Natural killer cell (primary cell): Measurements from ENCODE around the gene FAM76A. TPM values are rescaled to one million over a fixed set of nuclear protein-coding genes. Genes with fewer than 3 reads are reported as not detected.
A peak's percentile ranks its signal among the peaks of the same experiment; 100 is the strongest.
"Not testable (repeated sequence)": the region's sequence is repeated elsewhere in the genome, so short reads cannot be mapped to it uniquely, and the experiment has no call there.

Source experiments
- ATAC-seq, 3 donors: fragments of 150-1000 bp in 2 of 3; fragments of 200-7000 bp in 1 of 3; cut with Tn5 transposase; 1 replicate in 1 of 3; 2 replicates in 2 of 3; pipeline ENCODE4 v1.10.0; 2021; ENCODE audit warnings: mild to moderate bottlenecking in 2 of 3, moderate library complexity in 2 of 3
- DNase-seq, 2 donors: peaks; one replicate each; pipeline versions ENCODE4 v3.0.0 to v3.0.0-alpha.2; 2013 to 2021; ENCODE audit warnings: mixed read lengths in 1 of 2
- H3K27ac ChIP-seq: one replicate; pipeline ENCODE4 v1.5.1; 2013; ENCODE audit warnings: mild to moderate bottlenecking, low read length
- H3K27me3 ChIP-seq: one replicate; pipeline ENCODE4 v1.6.1; 2013; ENCODE audit warnings: low read length; ENCODE audit not compliant: control insufficient read depth, insufficient read depth
- H3K36me3 ChIP-seq: one replicate; pipeline ENCODE4 v1.6.1; 2013; ENCODE audit warnings: low read length; ENCODE audit not compliant: control insufficient read depth, insufficient read depth
- H3K4me1 ChIP-seq: one replicate; pipeline ENCODE4 v1.6.1; 2013; ENCODE audit warnings: low read length; ENCODE audit not compliant: control insufficient read depth, insufficient read depth
- H3K4me3 ChIP-seq: one replicate; pipeline ENCODE4 v1.5.1; 2013; ENCODE audit warnings: low read length
- H3K9me3 ChIP-seq: one replicate; pipeline ENCODE4 v1.6.1; 2013; ENCODE audit warnings: low read length; ENCODE audit not compliant: control insufficient read depth, insufficient read depth
- H3K27ac Mint-ChIP-seq, 2 donors: one replicate each; pipeline ENCODE4 v1.8.0; 2022; ENCODE audit warnings: mild to moderate bottlenecking in 2 of 2, mixed read lengths in 2 of 2, moderate library complexity in 1 of 2
- H3K27me3 Mint-ChIP-seq, 2 donors: one replicate each; pipeline ENCODE4 v1.8.0; 2022; ENCODE audit warnings: low read depth in 2 of 2, mixed read lengths in 2 of 2
- H3K36me3 Mint-ChIP-seq: one replicate; pipeline ENCODE4 v1.8.0; 2022; ENCODE audit warnings: mixed read lengths
- H3K4me1 Mint-ChIP-seq, 2 donors: one replicate each; pipeline ENCODE4 v1.8.0; 2022; ENCODE audit warnings: mixed read lengths in 2 of 2
- H3K4me3 Mint-ChIP-seq: one replicate; pipeline ENCODE4 v1.8.0; 2022; ENCODE audit warnings: mild to moderate bottlenecking, moderate library complexity, mixed read lengths
- H3K9me3 Mint-ChIP-seq, 2 donors: one replicate each; pipeline ENCODE4 v1.8.0; 2022; ENCODE audit warnings: mixed read lengths in 2 of 2
- WGBS: methylation state at CpG from one replicate; pipeline ENCODE4 v1.1.7; 2013; ENCODE audit warnings: missing lambda C conversion rate; ENCODE audit not compliant: insufficient coverage; 5-methylcytosine and 5-hydroxymethylcytosine counted together
- intact Hi-C: fragments of 100-400 bp; cut with micrococcal nuclease; formaldehyde crosslinking; loops from one replicate; pipeline ENCODE4 v1.14.2; 2022
- total RNA-seq, 4 donors: library from RNA; stranded (reverse); fragments of 120-200 nt in 1 of 4; gene quantifications; one replicate each; pipeline versions ENCODE4 v1.2.3 to v1.2.4, GENCODE V29; 2013 to 2022
- TF ChIP-seq, protein P1 (sequence below): fragments of 200-600 bp; IDR thresholded peaks from one replicate; pipeline ENCODE4 v1.8.0; 2022; ENCODE audit warnings: antibody characterized with exemption

Gene FAM76A
- 10 to 100 TPM; 19.5 to 21.8 (median 19.6) TPM for total RNA-seq
- total RNA-seq (2013), result 25.0 TPM

GRCh38 chr1:27725374-27726172 lies at the start of gene FAM76A:
FAM76A (plus strand) TSS chr1:27725961; CDS start chr1:27726081, 120 bp downstream.
- Mint-ChIP-seq H3K27me3 (no peaks in the 10 kb centered on the region), H3K4me1 (peaks cover 5 to 19% of the 10 kb centered on the region in 2 donors), H3K9me3 (no peaks in the 10 kb centered on the region), H3K27ac (peak within 1 kb of the TSS; percentile 96 to 97), H3K4me3 (peak within 1 kb of the TSS; percentile 93), H3K36me3 (no peaks in the 10 kb centered on the region)
- peak within 1 kb of the TSS; percentile 88 for H3K27ac ChIP-seq
- intact Hi-C loops, result loop anchor here (1.0 kb wide), 2 partner anchors 48 to 53 kb away; partner anchors contain the start of genes IFI6 and STX12
- TF ChIP-seq, protein P1, sequence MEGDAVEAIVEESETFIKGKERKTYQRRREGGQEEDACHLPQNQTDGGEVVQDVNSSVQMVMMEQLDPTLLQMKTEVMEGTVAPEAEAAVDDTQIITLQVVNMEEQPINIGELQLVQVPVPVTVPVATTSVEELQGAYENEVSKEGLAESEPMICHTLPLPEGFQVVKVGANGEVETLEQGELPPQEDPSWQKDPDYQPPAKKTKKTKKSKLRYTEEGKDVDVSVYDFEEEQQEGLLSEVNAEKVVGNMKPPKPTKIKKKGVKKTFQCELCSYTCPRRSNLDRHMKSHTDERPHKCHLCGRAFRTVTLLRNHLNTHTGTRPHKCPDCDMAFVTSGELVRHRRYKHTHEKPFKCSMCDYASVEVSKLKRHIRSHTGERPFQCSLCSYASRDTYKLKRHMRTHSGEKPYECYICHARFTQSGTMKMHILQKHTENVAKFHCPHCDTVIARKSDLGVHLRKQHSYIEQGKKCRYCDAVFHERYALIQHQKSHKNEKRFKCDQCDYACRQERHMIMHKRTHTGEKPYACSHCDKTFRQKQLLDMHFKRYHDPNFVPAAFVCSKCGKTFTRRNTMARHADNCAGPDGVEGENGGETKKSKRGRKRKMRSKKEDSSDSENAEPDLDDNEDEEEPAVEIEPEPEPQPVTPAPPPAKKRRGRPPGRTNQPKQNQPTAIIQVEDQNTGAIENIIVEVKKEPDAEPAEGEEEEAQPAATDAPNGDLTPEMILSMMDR, result peak; percentile 44
- WGBS, result 3% methylated on average over 72 of the region's 72 CpGs
- H3K27me3 ChIP-seq, result no peaks in the 10 kb centered on the region
- no peaks in the 10 kb centered on the region for H3K9me3 ChIP-seq
- peaks cover 2% of the 10 kb centered on the region for H3K36me3 ChIP-seq
- ATAC-seq, result peak; percentile 90 to 98 (median 91)
- DNase-seq, result peak; percentile 99 to 100
- H3K4me1 ChIP-seq, result peaks cover 18% of the 10 kb centered on the region
- peak within 1 kb of the TSS; percentile 79 for H3K4me3 ChIP-seq

- Mint-ChIP-seq H3K27ac (no peak overlapping the region), H3K9me3 (peaks cover 1% of the 10 kb centered on the region in 2 donors), H3K36me3 (peaks cover 4% of the 10 kb centered on the region), H3K4me1 (peaks cover 12 to 16% of the 10 kb centered on the region in 2 donors), H3K27me3 (peaks cover 0 to 5% of the 10 kb centered on the region in 2 donors), H3K4me3 (no peak overlapping the region)
- WGBS, result 100% methylated on average over 1 of the region's 1 CpG
- DNase-seq (no peak), ATAC-seq (no peak)
- no peak overlapping the region for H3K27ac ChIP-seq
- TF ChIP-seq, protein P1, result no peak
- peaks cover 12% of the 10 kb centered on the region for H3K4me1 ChIP-seq
- peaks cover 8% of the 10 kb centered on the region for H3K9me3 ChIP-seq
- no peaks in the 10 kb centered on the region for H3K36me3 ChIP-seq
- H3K4me3 ChIP-seq, result no peak overlapping the region
- intact Hi-C loops, result no loop called here
- H3K27me3 ChIP-seq, result no peaks in the 10 kb centered on the region
These were observed 49.4 kb upstream of the FAM76A start for GRCh38 chr1:27676410-27676809.

DNA sequence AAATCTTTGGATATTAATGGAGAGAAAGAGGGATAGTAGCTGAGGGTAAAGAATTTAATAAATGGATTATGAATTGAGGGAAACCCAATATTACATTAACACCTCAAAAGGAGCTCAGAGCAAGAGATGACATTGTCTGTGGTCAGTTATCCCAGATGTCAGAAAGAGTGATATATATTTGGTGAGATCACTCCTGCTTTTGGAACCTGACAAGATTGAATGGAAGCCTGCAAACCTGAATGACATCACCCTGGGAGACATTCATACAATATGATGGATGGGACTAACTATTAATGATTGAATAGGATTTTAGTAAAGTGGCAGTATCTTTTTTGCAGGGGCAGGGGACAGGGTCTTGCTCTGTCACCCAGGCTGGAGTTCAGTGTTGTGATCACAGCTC lies 47.0 kb upstream of the FAM76A start:
- no peak overlapping the region for H3K4me3 ChIP-seq
- no peaks in the 10 kb centered on the region for H3K27me3 ChIP-seq
- H3K4me1 ChIP-seq, result no peaks in the 10 kb centered on the region
- Mint-ChIP-seq H3K4me1 (no peaks in the 10 kb centered on the region), H3K27ac (no peak overlapping the region), H3K9me3 (peaks cover 4 to 5% of the 10 kb centered on the region in 2 donors), H3K4me3 (no peak overlapping the region), H3K36me3 (peaks cover 11% of the 10 kb centered on the region), H3K27me3 (peaks cover 0 to 8% of the 10 kb centered on the region in 2 donors)
- ATAC-seq (no peak), DNase-seq (no peak)
- TF ChIP-seq, protein P1, result no peak
- intact Hi-C loops, result no loop called here
- H3K36me3 ChIP-seq, result no peaks in the 10 kb centered on the region
- peaks cover 12% of the 10 kb centered on the region for H3K9me3 ChIP-seq
- H3K27ac ChIP-seq, result no peak overlapping the region

DNA sequence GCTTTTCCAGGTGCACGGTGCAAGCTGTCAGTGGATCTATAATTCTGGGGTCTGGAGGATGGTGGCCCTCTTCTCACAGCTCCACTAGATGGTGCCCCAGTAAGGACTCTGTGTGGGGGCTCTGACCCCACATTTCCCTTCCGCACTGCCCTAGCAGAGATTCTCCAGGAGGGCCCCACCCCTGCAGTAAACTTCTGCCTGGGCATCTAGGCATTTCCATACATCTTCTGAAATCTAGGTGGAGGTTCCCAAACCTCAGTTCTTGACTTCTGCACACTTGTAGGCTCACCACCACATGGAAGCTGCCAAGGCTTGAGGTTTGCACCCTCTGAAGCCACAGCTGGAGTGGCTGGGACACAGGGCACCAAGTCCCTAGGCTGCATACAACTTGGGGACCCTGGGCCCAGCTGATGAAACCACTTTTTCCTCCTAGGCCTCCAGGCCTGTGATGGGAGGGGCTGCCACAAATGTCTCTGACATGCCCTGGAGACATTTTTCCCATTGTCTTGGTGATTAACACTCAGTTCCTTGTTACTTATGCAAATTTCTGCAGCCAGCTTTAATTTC lies 45.5 kb upstream of the FAM76A start:
- H3K4me3 ChIP-seq, H3K27me3 Mint-ChIP-seq, DNase-seq, H3K36me3 ChIP-seq, H3K4me1 Mint-ChIP-seq, H3K27me3 ChIP-seq, H3K4me1 ChIP-seq, H3K9me3 Mint-ChIP-seq, H3K27ac Mint-ChIP-seq, intact Hi-C loops, H3K27ac ChIP-seq, ATAC-seq, H3K4me3 Mint-ChIP-seq: not testable (repeated sequence)
- peaks cover 11% of the 10 kb centered on the region for H3K36me3 Mint-ChIP-seq
- 100% methylated on average over 2 of the region's 2 CpGs for WGBS
- H3K9me3 ChIP-seq, result peaks cover 12% of the 10 kb centered on the region

DNA sequence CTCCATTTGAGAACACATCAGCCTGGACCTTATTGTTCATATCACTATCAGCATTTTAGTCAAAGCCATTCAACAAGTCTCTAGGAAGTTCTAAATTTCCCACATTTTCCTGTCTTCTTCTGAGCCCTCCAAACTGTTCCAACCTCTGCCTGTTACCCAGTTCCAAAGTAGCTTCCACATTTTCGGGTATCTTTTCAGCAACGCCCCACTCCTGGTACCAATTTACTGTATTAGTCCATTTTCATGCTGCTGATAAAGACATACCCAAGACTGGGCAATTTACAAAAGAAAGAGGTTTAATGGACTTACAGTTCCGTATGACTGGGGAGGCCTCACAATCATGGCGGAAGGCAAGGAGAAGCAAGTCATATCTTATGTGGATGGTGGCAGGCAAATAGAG lies 44.2 kb upstream of the FAM76A start:
- ATAC-seq, H3K4me1 Mint-ChIP-seq, H3K9me3 Mint-ChIP-seq, H3K27me3 Mint-ChIP-seq, H3K4me1 ChIP-seq, H3K4me3 Mint-ChIP-seq, H3K27ac ChIP-seq, DNase-seq, H3K27ac Mint-ChIP-seq, H3K4me3 ChIP-seq, H3K36me3 ChIP-seq, intact Hi-C loops, H3K27me3 ChIP-seq: not testable (repeated sequence)
- WGBS, result 100% methylated on average over 4 of the region's 4 CpGs
- H3K9me3 ChIP-seq, result peaks cover 12% of the 10 kb centered on the region
- H3K36me3 Mint-ChIP-seq, result peaks cover 11% of the 10 kb centered on the region
